ENCODE results near the gene KIF18B.

KIF18B gene

GRCh38 chr17:44992242-44992939, 44.8 kb upstream of the KIF18B start:
- Histone ChIP-seq H3K4me3 (ENCODE audit: low read depth, low read length, poor library complexity, severe bottlenecking) (no peak overlapping the region), H3K27ac (ENCODE audit: low read depth, low read length, poor library complexity, severe bottlenecking) (no peak overlapping the region), H3K4me1 (ENCODE audit: insufficient read depth, low read length, severe bottlenecking) (peaks cover 8% of the 10 kb centered on the region), H2AFZ (ENCODE audit: low read length) (no peak overlapping the region), H3K9me2 (ENCODE audit: low read depth, low read length) (no peaks in the 10 kb centered on the region), H3K9ac (ENCODE audit: low read length) (no peak overlapping the region), H3K27me3 (ENCODE audit: insufficient read depth, low read length) (no peaks in the 10 kb centered on the region; the same call in 1 of the 2 replicates), H3K4me2 (ENCODE audit: low read length) (no peak overlapping the region), H4K20me1 (ENCODE audit: insufficient read depth, low read length) (no peaks in the 10 kb centered on the region), H3K36me3 (ENCODE audit: insufficient read depth, low read length) (no peaks in the 10 kb centered on the region), H3F3A (ENCODE audit: insufficient read depth, low read length) (no peaks in the 10 kb centered on the region), H3K79me2 (ENCODE audit: insufficient read depth, low read length) (no peaks in the 10 kb centered on the region), H3K9me3 (ENCODE audit: low read length) (no peaks in the 10 kb centered on the region)
- TF ChIP-seq EZH2 (IDR thresholded peaks at IDR 0.05; ENCODE audit: borderline replicate concordance, low read length): no peak
- no peak for TF ChIP-seq CTCF (IDR thresholded peaks at IDR 0.05; ENCODE audit: low read length)

- Histone ChIP-seq H3K36me3 (ENCODE audit: insufficient read depth, low read length) (no peaks in the 10 kb centered on the region), H3F3A (ENCODE audit: insufficient read depth, low read length) (no peaks in the 10 kb centered on the region), H3K79me2 (ENCODE audit: insufficient read depth, low read length) (no peaks in the 10 kb centered on the region), H2AFZ (ENCODE audit: low read length) (no peak overlapping the region), H3K9ac (ENCODE audit: low read length) (no peak overlapping the region), H3K27ac (ENCODE audit: low read depth, low read length, poor library complexity, severe bottlenecking) (no peak overlapping the region), H3K4me1 (ENCODE audit: insufficient read depth, low read length, severe bottlenecking) (peaks cover 9% of the 10 kb centered on the region), H3K27me3 (ENCODE audit: insufficient read depth, low read length) (no peaks in the 10 kb centered on the region; the same call in 1 of the 2 replicates), H3K4me2 (ENCODE audit: low read length) (no peak overlapping the region), H3K9me3 (ENCODE audit: low read length) (no peaks in the 10 kb centered on the region), H3K9me2 (ENCODE audit: low read depth, low read length) (no peaks in the 10 kb centered on the region), H4K20me1 (ENCODE audit: insufficient read depth, low read length) (no peaks in the 10 kb centered on the region), H3K4me3 (ENCODE audit: low read depth, low read length, poor library complexity, severe bottlenecking) (no peak overlapping the region)
- no peak for TF ChIP-seq CTCF (IDR thresholded peaks at IDR 0.05; ENCODE audit: low read length)
- no peak for TF ChIP-seq EZH2 (IDR thresholded peaks at IDR 0.05; ENCODE audit: borderline replicate concordance, low read length)
These were observed 43.4 kb upstream of the KIF18B start for GRCh38 chr17:44990994-44991393.

- H3K9me3 ChIP-seq (ENCODE audit: low read length): no peaks in the 10 kb centered on the region
- H3K36me3 ChIP-seq (ENCODE audit: insufficient read depth, low read length): no peaks in the 10 kb centered on the region
- no peaks in the 10 kb centered on the region for H3K79me2 ChIP-seq (ENCODE audit: insufficient read depth, low read length)
- TF ChIP-seq EZH2 (IDR thresholded peaks at IDR 0.05; ENCODE audit: borderline replicate concordance, low read length) (no peak), CTCF (IDR thresholded peaks at IDR 0.05; ENCODE audit: low read length) (no peak)
- no peaks in the 10 kb centered on the region for H3K9me2 ChIP-seq (ENCODE audit: low read depth, low read length)
- H3K9ac ChIP-seq (ENCODE audit: low read length): no peak overlapping the region
- H3K4me3 ChIP-seq (ENCODE audit: low read depth, low read length, poor library complexity, severe bottlenecking): no peak overlapping the region
- H3K27me3 ChIP-seq (ENCODE audit: insufficient read depth, low read length): no peaks in the 10 kb centered on the region; the same call in 1 of the 2 replicates
- peaks cover 9% of the 10 kb centered on the region for H3K4me1 ChIP-seq (ENCODE audit: insufficient read depth, low read length, severe bottlenecking)
- no peak overlapping the region for H2AFZ ChIP-seq (ENCODE audit: low read length)
- H3K4me2 ChIP-seq (ENCODE audit: low read length): no peak overlapping the region
- no peaks in the 10 kb centered on the region for H4K20me1 ChIP-seq (ENCODE audit: insufficient read depth, low read length)
- H3F3A ChIP-seq (ENCODE audit: insufficient read depth, low read length): no peaks in the 10 kb centered on the region
- no peak overlapping the region for H3K27ac ChIP-seq (ENCODE audit: low read depth, low read length, poor library complexity, severe bottlenecking)
These were observed 42.1 kb upstream of the KIF18B start for GRCh38 chr17:44989552-44990138.
